H1 (cell line): ENCODE results near the gene C1orf210. TPM values are rescaled to one million over a fixed set of nuclear protein-coding genes. Genes with fewer than 3 reads are reported as not detected.

Experiments
- ASH2L ChIP-seq: fragments of 200-600, 300-600 bp; sonication (generic); IDR thresholded peaks from one replicate; pipeline ENCODE4 v1.7.1; 2017; ENCODE audit warnings: low read length
- CEBPB ChIP-seq: IDR thresholded peaks from 2 replicates; pipeline ENCODE4 v1.6.1; 2012; ENCODE audit warnings: low read depth, low read length
- E2F6 ChIP-seq: IDR thresholded peaks from 2 replicates; pipeline ENCODE4 v1.6.1; 2012; ENCODE audit warnings: inconsistent platforms
- HDAC2 ChIP-seq, 2 experiments: fragments of 300-600 bp in 1 of 2; sonication (generic) in 1 of 2; IDR thresholded peaks; 2 replicates each; pipeline ENCODE4 v1.6.1; 2011 to 2012; ENCODE audit warnings: low read depth in 2 of 2, low read length in 2 of 2, mild to moderate bottlenecking in 2 of 2, moderate library complexity in 2 of 2, borderline replicate concordance in 1 of 2, inconsistent platforms in 1 of 2
- MAFK ChIP-seq: IDR thresholded peaks from 2 replicates; pipeline ENCODE4 v1.6.1; 2012; ENCODE audit warnings: low read depth, mild to moderate bottlenecking, improper control_type of control experiment, low read length
- POLR2A ChIP-seq, 2 experiments: IDR thresholded peaks; 1 replicate in 1 of 2; 2 replicates in 1 of 2; pipeline ENCODE4 v1.6.1; 2011; ENCODE audit warnings: low read depth in 2 of 2, low read length in 2 of 2, mild to moderate bottlenecking in 2 of 2; ENCODE audit errors: control extremely low read depth in 1 of 2
- RBBP5 ChIP-seq: IDR thresholded peaks from 2 replicates; pipeline ENCODE4 v1.7.1; 2012; ENCODE audit warnings: low read depth, mild to moderate bottlenecking, inconsistent platforms, low read length, moderate library complexity, borderline replicate concordance
- SP1 ChIP-seq: IDR thresholded peaks from 2 replicates; pipeline ENCODE4 v1.6.1; 2011; ENCODE audit warnings: low read depth, low read length
- SUZ12 ChIP-seq: fragments of 200-600 bp; sonication (generic); IDR thresholded peaks from 2 replicates; pipeline ENCODE4 v1.6.1; 2012; ENCODE audit warnings: mild to moderate bottlenecking, inconsistent platforms, low read length, moderate library complexity, mixed read lengths
- TAF1 ChIP-seq: IDR thresholded peaks from 2 replicates; pipeline ENCODE4 v1.6.1; 2011; ENCODE audit warnings: mild to moderate bottlenecking, low read depth, low read length
- TBP ChIP-seq: IDR thresholded peaks from 2 replicates; pipeline ENCODE4 v1.6.1; 2011; ENCODE audit warnings: low read depth, low read length, improper control_type of control experiment
- TCF12 ChIP-seq: IDR thresholded peaks from 2 replicates; pipeline ENCODE4 v1.6.1; 2011; ENCODE audit warnings: low read depth, mild to moderate bottlenecking, low read length
- YY1 ChIP-seq: IDR thresholded peaks from 2 replicates; pipeline ENCODE4 v1.6.1; 2011; ENCODE audit warnings: low read depth, mild to moderate bottlenecking, low read length
- polyA plus RNA-seq, 7 experiments: library from polyadenylated mRNA; depleted of rRNA in 3 of 7; stranded (reverse) in 5 of 7; unstranded in 2 of 7; fragments of >200 nt in 5 of 7; fragments of 200-250 nt in 2 of 7; gene quantifications; 1 replicate in 5 of 7; 2 replicates in 1 of 7; 4 replicates in 1 of 7; pipeline versions ENCODE4 v1.2.1 to v1.2.3, GENCODE V29; 2011 to 2013; ENCODE audit warnings: missing spikeins in 2 of 7, mixed read lengths in 2 of 7
- total RNA-seq: library from RNA; stranded (reverse); fragmentation: NEBNext Ultra II Directional; extraction: Animal tissue kit (Norgen Biotek cat#: 25700); gene quantifications from 2 replicates; pipeline ENCODE4 v1.2.1, GENCODE V29; 2021

C1orf210 gene
- total and polyA plus RNA-seq, 2 of the 8 experiments (the other 6 are each of a cell fraction or from before 2014, with no cell fraction given), result 12.0 to 27.9 TPM

- TF ChIP-seq POLR2A (IDR thresholded peaks at IDR 0.05; ENCODE audit: control extremely low read depth in 1 of 2, low read depth in 2 of 2, low read length in 2 of 2) (peak in 1 of 2 experiments; percentile 95; a peak in 2 of 3 replicates), SP1 (peak; percentile 86), HDAC2 (IDR thresholded peaks at IDR 0.05; ENCODE audit: borderline replicate concordance in 1 of 2, low read depth in 2 of 2, low read length in 2 of 2) (no peak), CEBPB (no peak), MAFK (no peak), TCF12 (peak; percentile 74; the same call in 1 of the 2 replicates), YY1 (peak; percentile 43; the same call in 1 of the 2 replicates), RBBP5 (peak; percentile 11; the same call in 1 of the 2 replicates), TBP (peak; percentile 62; the same call in 1 of the 2 replicates), E2F6 (peak; percentile 71; the same call in 1 of the 2 replicates), TAF1 (peak; percentile 79), ASH2L (peak; percentile 57), SUZ12 (no peak)
Observed at GRCh38 chr1:43270421-43271095, 14.8 kb downstream of the C1orf210 start (continued).
